ENCODE measurements around the gene TSHR.

DNA sequence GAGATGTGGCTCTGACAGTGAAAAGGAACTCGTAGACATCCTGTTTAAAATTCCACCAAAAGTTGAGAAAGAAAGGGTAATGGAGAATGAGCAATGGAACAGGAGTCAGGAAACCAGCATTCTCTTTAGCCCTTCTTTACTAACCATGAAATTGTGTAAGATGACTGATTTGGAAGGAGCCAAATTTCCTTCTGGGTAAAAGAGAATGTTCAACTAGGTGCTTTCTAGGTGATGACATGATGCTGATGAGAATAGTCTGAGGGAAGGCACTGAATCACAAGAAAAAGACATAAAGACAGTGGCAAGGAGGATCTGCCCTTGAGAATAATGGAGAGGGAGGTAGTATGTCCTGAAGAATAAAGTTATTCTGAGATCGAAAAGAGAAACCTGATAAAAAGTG is 2.2 kb downstream of the TSHR start:
- TF ChIP-seq, protein P1, sequence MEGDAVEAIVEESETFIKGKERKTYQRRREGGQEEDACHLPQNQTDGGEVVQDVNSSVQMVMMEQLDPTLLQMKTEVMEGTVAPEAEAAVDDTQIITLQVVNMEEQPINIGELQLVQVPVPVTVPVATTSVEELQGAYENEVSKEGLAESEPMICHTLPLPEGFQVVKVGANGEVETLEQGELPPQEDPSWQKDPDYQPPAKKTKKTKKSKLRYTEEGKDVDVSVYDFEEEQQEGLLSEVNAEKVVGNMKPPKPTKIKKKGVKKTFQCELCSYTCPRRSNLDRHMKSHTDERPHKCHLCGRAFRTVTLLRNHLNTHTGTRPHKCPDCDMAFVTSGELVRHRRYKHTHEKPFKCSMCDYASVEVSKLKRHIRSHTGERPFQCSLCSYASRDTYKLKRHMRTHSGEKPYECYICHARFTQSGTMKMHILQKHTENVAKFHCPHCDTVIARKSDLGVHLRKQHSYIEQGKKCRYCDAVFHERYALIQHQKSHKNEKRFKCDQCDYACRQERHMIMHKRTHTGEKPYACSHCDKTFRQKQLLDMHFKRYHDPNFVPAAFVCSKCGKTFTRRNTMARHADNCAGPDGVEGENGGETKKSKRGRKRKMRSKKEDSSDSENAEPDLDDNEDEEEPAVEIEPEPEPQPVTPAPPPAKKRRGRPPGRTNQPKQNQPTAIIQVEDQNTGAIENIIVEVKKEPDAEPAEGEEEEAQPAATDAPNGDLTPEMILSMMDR (conservative IDR thresholded peaks at IDR 0.05; ENCODE audit: low read length): no peak
- TF ChIP-seq EZH2phosphoT487 (IDR thresholded peaks at IDR 0.05; ENCODE audit: borderline replicate concordance, low read depth, low read length): no peak

Measured in OCI-LY7 (cell line).